NCI-H146 treated with DMSO at 0.1 percent for 48 hours (cell line): Measurements from ENCODE around the gene EFEMP2.
A peak's percentile ranks its signal among the peaks of the same experiment; 100 is the strongest.

Experiments used
- DNase-seq: peaks from one replicate; lab custom pipeline; 2025; ENCODE audit not compliant: unreplicated experiment; lab: John Stamatoyannopoulos, UW

Gene EFEMP2

GRCh38 chr11:65885808-65886536 lies 13.4 kb upstream of the EFEMP2 start:
- no peak for DNase-seq

- no peak for DNase-seq
Observed at GRCh38 chr11:65885231-65885630, 12.6 kb upstream of the EFEMP2 start.

DNA sequence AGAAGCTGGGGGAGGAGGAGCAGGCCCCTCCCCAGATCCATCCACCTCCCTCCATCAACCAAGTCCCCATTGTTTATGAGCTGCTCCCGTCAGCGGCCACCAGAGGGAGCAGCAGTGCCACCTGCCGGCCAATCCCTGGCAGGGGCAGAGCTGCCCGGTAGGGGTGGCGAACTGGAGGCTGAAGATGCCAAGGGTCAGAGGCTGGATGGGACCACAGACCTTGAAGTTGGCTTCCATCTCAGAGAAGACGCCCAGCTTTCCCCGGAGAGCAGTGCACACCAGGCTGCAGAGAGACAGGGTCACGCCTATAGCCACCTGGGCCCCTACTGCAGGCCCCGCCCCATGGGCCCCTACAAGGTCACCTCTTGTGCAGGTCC lies 12.1 kb upstream of the EFEMP2 start:
- DNase-seq: peak; percentile 53

GRCh38 chr11:65883786-65884715 lies 11.5 kb upstream of the EFEMP2 start:
- no peak for DNase-seq

GRCh38 chr11:65883058-65883761 lies 10.6 kb upstream of the EFEMP2 start:
- no peak for DNase-seq

DNA sequence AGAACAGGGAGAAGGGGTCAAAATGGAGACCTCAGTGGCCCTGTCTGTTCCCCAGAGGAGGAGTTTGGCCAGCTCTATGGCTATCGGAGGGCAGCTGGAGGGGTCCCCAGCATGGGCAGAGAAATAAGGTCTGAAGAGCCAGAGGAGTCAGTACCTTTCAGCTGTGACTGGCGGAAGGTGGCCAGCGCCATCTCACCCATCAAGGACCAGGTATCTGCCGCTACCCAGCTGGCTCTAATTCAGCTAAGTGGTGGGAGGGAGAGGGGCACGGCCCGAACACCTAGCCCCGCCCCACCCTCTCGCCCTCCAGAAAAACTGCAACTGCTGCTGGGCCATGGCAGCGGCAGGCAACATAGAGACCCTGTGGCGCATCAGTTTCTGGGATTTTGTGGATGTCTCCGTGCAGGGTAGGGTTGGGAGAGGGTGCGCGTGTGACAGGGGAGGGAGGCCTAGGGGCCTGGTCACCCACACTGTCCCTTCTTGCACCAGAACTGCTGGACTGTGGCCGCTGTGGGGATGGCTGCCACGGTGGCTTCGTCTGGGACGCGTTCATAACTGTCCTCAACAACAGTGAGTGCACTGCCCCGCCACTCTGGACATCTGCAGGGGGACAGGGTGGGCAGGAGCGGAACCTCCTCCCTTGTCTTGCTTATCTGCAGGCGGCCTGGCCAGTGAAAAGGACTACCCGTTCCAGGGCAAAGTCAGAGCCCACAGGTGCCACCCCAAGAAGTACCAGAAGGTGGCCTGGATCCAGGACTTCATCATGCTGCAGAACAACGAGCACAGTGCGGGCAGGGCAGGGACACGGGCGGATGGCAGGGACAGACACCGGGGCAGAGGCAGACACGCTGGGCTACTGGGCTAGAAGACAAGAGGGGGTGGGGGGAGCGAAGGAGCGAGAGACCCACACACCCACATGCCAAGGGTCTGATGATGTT lies 9.8 kb upstream of the EFEMP2 start:
- no peak for DNase-seq

DNA sequence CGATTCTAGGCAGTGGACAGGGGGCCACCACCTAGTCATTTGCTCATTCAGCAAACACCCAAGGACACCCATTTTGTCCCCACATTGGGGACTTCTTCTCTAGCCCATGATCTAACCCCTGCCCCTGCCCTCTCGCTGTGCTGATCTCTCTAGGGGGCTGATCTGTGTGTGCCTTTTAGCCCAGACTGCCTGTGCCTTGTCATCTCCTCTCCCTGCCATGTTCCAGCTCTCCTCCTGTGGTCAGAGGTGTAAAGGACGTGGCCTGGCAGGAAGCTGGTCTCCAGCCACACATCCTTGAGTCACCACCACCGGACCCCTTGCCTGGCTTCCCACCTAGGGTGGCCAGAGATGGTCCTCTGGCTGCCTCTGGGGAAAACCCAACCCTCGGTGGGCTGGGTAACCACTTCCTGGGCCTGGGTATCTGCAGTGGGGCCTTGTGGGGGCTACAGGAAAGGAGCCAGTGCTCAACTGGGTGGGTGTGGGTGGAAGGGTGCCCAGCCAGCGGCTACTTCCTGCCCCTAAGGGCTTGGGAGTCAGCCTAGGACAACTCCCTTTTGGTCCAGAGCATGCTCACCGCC lies 8.3 kb upstream of the EFEMP2 start:
- DNase-seq: no peak

GRCh38 chr11:65880027-65880426 lies 7.4 kb upstream of the EFEMP2 start:
- no peak for DNase-seq

- DNase-seq: no peak
Observed at GRCh38 chr11:65879617-65880016, 7.0 kb upstream of the EFEMP2 start, which contains the start of gene CTSW. Gene CTSW (plus strand): TSS chr11:65879837. CDS start chr11:65879855, 18 bp downstream.

- peak; percentile 78 for DNase-seq
Observed at GRCh38 chr11:65873318-65874156, 937 bp upstream of the EFEMP2 start.

DNA sequence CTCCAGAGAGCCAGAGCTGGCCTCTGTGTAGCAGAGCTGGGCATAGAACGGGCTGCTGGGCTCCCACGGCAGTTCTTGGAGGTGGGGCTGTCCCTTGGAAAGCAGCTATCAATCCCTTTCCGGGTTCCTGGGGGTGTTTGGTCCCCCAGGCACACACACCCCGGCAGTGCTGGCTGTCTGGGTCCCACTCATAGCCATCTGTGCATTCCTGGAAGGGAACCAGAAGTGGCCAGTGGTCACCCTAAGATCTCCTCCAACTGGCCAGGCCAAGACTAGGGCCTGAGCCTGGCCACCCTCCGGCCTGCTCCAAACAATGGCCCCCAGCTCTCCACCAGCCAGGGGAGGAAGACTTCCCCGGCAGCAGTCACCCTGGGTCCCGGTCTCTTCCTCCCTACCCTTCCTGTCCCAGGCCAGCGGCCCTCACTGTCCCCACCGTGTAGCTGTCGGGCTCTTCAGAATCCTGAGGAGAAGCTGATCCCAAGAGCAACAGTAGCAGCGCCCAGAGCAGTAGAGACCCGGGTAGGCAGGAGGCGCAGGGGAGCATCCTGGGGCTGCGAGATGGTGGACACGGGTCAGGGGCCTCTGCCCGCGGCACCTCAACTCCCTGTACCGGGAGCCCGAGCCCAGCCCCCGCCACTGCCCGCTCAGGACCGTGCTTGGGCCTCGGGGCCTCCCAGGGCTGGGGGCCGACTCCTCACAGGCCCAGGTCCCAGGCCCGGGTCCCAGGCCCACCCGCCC lies 620 bp downstream of the EFEMP2 start:
- DNase-seq: no peak

DNA sequence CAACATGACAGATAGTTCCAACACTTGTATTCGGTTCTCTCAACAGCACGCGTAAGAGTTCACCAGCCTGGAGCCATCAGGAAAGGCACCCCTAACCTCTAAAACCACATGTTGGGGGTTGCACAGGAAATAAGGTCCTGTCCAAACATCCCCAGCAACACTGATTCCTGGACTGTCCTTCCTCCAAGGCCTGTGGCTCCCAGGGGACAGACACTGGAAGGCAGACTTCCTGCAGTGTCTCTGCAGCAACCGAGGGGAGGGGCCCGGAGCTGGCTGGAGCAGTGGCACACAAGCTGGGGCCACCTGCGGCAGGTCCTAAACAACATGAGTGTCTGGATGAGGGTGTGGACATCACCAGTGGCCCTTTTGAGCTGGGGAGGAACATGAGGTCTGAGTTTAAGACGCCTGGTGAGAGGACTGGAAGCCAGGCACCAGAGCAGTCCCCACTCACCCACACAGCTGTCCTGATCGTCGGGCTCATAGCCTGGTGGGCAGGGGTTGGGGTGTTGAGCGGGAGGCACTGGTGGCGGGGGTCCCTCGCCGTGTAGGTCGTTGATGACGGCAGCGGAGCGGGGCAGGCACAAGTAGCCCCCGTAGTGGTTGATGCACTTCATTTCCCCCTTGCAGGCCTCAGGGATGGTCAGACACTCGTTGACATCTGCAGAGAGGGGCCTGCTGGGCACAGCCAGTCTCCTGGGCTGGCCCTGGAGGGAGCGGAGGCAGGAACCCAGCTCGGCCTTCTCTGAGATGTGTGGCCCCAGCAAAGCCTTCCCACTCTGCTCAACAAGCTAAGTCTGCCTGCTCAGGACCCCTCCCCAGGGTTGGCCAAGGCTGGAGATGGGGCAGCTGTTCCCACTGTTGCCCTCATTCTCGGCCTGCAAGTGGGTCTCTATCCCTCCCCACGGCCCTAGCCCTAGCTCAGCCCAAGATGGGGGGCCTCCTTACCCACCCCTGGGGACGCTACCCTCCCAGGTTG lies 1.6 kb downstream of the EFEMP2 start:
- no peak for DNase-seq

GRCh38 chr11:65870307-65870658 lies 2.3 kb downstream of the EFEMP2 start:
- no peak for DNase-seq

- DNase-seq: no peak
Observed at GRCh38 chr11:65869643-65870306, 2.8 kb downstream of the EFEMP2 start.

DNA sequence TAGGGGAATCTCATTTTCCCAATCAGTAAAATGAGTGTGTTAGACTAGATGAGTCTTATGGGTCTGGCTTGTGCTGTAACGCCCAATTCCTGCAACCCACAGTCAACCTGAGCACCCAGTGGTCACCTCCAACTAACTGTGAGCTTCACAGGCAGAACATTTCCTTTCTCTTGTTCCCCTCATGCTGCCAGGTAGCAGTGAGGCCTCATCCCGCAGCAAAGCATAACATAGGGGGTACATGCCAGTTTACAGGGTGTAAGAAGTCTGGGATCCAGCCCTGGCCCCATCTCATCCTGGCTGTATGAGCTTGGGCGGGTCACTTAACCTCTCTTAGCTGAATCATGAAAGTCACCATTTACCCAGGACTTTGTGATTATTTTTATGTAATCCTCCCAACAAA lies 3.7 kb downstream of the EFEMP2 start:
- DNase-seq: no peak

- DNase-seq: no peak
Observed at GRCh38 chr11:65868076-65868667, 4.4 kb downstream of the EFEMP2 start.
